WTC11 (cell line): Measurements from ENCODE around the gene ATG4C. TPM values are rescaled to one million over a fixed set of nuclear protein-coding genes. Genes with fewer than 3 reads are reported as not detected.

Source experiments
- ATAC-seq: fragments of 200-7000 bp; cut with Tn5 transposase; 2 replicates; pipeline ENCODE4 v1.10.0; 2021; ENCODE audit warnings: mild to moderate bottlenecking, moderate library complexity
- CTCF ChIA-PET: fragments of 300-600 bp; sonication (Branson Sonifier 250); formaldehyde crosslinking; loops from one replicate; lab custom pipeline; 2021; ENCODE audit warnings: antibody characterized with exemption; lab: Charles Lee
- POLR2A ChIA-PET: fragments of 350-600 bp; sonication (Branson Sonifier 250); formaldehyde crosslinking; loops from one replicate; lab custom pipeline; 2021; ENCODE audit warnings: antibody characterized with exemption; lab: Charles Lee
- DNase-seq: peaks from one replicate; pipeline ENCODE4 v3.0.0; 2021; ENCODE audit warnings: low spot score
- H3K27ac Mint-ChIP-seq: 2 replicates; pipeline ENCODE4 v1.8.0; 2021; ENCODE audit warnings: mixed read lengths
- H3K27me3 Mint-ChIP-seq: 2 replicates; pipeline ENCODE4 v1.8.0; 2021; ENCODE audit warnings: low read depth, mild to moderate bottlenecking, moderate library complexity, mixed read lengths
- H3K36me3 Mint-ChIP-seq: 2 replicates; pipeline ENCODE4 v1.8.0; 2021; ENCODE audit warnings: mixed read lengths
- H3K4me1 Mint-ChIP-seq: 2 replicates; pipeline ENCODE4 v1.8.0; 2022; ENCODE audit warnings: mixed read lengths
- H3K4me3 Mint-ChIP-seq: 2 replicates; pipeline ENCODE4 v1.8.0; 2021; ENCODE audit warnings: mild to moderate bottlenecking, moderate library complexity, mixed read lengths
- H3K9me3 Mint-ChIP-seq: 2 replicates; pipeline ENCODE4 v1.8.0; 2021; ENCODE audit warnings: mixed read lengths
- ATF1 ChIP-seq: sonication (generic); formaldehyde crosslinking; IDR thresholded peaks from 2 replicates; pipeline ENCODE4 v1.8.1; 2023; ENCODE audit warnings: mild to moderate bottlenecking, moderate library complexity, missing genetic modification reagents
- NFATC4 ChIP-seq: fragments of 250-450 bp; sonication (Bioruptor Pico); IDR thresholded peaks from 2 replicates; pipeline ENCODE4 v1.9.0; 2021; ENCODE audit warnings: mild to moderate bottlenecking
- NFE2L1 ChIP-seq: sonication (generic); formaldehyde crosslinking; IDR thresholded peaks from 2 replicates; pipeline ENCODE4 v1.8.1; 2023; ENCODE audit warnings: missing genetic modification reagents
- NFYB ChIP-seq: sonication (generic); formaldehyde crosslinking; conservative IDR thresholded peaks from 2 replicates; pipeline ENCODE4 v1.8.0; 2022; ENCODE audit warnings: low read depth, missing genetic modification reagents
- total RNA-seq: library from RNA; stranded (reverse); gene quantifications from 3 replicates; pipeline ENCODE4 v1.2.3, GENCODE V29; 2021
- TF ChIP-seq, protein P1 (sequence below): sonication (generic); formaldehyde crosslinking; IDR thresholded peaks from 2 replicates; pipeline ENCODE4 v1.8.0; 2022; ENCODE audit warnings: missing genetic modification reagents
- TF ChIP-seq, protein P2 (sequence below): sonication (generic); formaldehyde crosslinking; IDR thresholded peaks from 2 replicates; pipeline ENCODE4 v1.8.0; 2023; ENCODE audit warnings: missing genetic modification reagents
- TF ChIP-seq, protein P3 (sequence below): fragments of 200-600 bp; IDR thresholded peaks from 2 replicates; pipeline ENCODE4 v1.8.0; 2022; ENCODE audit warnings: antibody characterized with exemption
- TF ChIP-seq, protein P4 (sequence below): sonication (generic); formaldehyde crosslinking; conservative IDR thresholded peaks from 2 replicates; pipeline ENCODE4 v1.8.1; 2023; ENCODE audit warnings: mild to moderate bottlenecking, low read depth, missing genetic modification reagents, moderate library complexity
- TF ChIP-seq, protein P5 (sequence below): sonication (generic); formaldehyde crosslinking; IDR thresholded peaks from 2 replicates; pipeline ENCODE4 v1.8.0; 2022; ENCODE audit warnings: mild to moderate bottlenecking, missing genetic modification reagents

ATG4C gene
- total RNA-seq, 1 experiment from 2014 or later: 16.6 TPM

DNA sequence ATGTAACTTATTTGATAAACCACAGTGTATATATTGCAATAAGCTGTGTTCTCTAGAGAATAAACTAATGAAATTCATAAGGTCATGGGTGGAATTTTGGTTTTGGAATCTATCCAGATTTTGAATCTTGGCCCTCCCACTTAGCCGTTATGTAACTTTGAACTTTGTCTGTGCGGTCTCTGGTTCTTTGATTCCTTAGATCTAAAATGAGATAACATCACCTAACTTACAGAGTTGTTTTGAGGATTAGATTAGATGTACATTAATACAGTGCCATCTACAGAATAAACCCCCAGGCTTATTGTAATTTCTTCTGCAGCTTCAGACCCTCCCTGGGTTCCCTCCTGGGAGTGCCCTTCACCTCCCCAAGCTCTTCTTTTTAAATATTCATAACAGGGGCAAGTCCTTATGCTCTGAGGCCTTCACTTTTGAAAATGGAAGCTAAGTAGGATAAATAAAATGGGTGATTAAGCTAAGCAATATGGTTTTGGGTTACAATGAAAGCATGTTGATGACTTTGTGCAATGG is 124.3 kb downstream of the ATG4C start (continued):
- TF ChIP-seq, protein P1, sequence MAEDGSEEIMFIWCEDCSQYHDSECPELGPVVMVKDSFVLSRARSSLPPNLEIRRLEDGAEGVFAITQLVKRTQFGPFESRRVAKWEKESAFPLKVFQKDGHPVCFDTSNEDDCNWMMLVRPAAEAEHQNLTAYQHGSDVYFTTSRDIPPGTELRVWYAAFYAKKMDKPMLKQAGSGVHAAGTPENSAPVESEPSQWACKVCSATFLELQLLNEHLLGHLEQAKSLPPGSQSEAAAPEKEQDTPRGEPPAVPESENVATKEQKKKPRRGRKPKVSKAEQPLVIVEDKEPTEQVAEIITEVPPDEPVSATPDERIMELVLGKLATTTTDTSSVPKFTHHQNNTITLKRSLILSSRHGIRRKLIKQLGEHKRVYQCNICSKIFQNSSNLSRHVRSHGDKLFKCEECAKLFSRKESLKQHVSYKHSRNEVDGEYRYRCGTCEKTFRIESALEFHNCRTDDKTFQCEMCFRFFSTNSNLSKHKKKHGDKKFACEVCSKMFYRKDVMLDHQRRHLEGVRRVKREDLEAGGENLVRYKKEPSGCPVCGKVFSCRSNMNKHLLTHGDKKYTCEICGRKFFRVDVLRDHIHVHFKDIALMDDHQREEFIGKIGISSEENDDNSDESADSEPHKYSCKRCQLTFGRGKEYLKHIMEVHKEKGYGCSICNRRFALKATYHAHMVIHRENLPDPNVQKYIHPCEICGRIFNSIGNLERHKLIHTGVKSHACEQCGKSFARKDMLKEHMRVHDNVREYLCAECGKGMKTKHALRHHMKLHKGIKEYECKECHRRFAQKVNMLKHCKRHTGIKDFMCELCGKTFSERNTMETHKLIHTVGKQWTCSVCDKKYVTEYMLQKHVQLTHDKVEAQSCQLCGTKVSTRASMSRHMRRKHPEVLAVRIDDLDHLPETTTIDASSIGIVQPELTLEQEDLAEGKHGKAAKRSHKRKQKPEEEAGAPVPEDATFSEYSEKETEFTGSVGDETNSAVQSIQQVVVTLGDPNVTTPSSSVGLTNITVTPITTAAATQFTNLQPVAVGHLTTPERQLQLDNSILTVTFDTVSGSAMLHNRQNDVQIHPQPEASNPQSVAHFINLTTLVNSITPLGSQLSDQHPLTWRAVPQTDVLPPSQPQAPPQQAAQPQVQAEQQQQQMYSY: no peak
- TF ChIP-seq NFYB (CRISPR knock-in tag) (no peak), NFE2L1 (no peak), NFATC4 (CRISPR knock-in tag) (no peak)
- TF ChIP-seq, protein P2, sequence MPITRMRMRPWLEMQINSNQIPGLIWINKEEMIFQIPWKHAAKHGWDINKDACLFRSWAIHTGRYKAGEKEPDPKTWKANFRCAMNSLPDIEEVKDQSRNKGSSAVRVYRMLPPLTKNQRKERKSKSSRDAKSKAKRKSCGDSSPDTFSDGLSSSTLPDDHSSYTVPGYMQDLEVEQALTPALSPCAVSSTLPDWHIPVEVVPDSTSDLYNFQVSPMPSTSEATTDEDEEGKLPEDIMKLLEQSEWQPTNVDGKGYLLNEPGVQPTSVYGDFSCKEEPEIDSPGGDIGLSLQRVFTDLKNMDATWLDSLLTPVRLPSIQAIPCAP (CRISPR knock-in tag): no peak

DNA sequence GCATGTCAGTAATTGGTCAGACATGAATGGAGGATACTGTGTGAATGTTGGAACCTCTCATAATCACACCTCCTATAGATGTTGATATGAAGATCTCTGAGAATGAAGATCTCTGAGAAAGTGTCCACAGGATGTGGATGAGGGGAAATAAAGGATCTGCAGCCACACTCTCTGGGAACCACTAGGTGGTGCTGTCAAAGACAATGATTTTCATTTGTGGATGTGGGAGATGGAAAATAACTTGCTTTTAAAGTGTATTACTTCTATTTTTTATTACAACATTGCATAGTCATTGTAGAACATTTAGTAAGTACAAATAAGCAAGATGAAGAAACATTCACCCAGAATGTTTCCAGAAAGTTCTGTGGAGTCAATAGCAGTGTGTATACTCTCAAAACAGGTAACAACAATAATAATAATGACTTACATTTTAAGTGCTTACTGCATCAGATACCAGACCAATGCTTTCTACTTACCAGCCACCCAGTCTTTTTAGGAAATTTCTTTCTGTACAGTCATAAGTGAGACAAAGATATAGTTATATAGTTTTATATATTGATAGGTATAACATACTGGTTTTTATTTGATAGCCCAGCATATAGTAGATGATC is 128.2 kb downstream of the ATG4C start:
- H3K27me3 Mint-ChIP-seq: peaks cover 4% of the 10 kb centered on the region; the same call in 1 of the 2 replicates
- CTCF ChIA-PET: no interaction called here
- POLR2A ChIA-PET: no interaction called here
- no peak overlapping the region for H3K27ac Mint-ChIP-seq
- H3K4me3 Mint-ChIP-seq: no peak overlapping the region
- TF ChIP-seq, protein P3, sequence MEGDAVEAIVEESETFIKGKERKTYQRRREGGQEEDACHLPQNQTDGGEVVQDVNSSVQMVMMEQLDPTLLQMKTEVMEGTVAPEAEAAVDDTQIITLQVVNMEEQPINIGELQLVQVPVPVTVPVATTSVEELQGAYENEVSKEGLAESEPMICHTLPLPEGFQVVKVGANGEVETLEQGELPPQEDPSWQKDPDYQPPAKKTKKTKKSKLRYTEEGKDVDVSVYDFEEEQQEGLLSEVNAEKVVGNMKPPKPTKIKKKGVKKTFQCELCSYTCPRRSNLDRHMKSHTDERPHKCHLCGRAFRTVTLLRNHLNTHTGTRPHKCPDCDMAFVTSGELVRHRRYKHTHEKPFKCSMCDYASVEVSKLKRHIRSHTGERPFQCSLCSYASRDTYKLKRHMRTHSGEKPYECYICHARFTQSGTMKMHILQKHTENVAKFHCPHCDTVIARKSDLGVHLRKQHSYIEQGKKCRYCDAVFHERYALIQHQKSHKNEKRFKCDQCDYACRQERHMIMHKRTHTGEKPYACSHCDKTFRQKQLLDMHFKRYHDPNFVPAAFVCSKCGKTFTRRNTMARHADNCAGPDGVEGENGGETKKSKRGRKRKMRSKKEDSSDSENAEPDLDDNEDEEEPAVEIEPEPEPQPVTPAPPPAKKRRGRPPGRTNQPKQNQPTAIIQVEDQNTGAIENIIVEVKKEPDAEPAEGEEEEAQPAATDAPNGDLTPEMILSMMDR: peak; percentile 52
- TF ChIP-seq ATF1 (CRISPR knock-in tag): no peak
- TF ChIP-seq, protein P4, sequence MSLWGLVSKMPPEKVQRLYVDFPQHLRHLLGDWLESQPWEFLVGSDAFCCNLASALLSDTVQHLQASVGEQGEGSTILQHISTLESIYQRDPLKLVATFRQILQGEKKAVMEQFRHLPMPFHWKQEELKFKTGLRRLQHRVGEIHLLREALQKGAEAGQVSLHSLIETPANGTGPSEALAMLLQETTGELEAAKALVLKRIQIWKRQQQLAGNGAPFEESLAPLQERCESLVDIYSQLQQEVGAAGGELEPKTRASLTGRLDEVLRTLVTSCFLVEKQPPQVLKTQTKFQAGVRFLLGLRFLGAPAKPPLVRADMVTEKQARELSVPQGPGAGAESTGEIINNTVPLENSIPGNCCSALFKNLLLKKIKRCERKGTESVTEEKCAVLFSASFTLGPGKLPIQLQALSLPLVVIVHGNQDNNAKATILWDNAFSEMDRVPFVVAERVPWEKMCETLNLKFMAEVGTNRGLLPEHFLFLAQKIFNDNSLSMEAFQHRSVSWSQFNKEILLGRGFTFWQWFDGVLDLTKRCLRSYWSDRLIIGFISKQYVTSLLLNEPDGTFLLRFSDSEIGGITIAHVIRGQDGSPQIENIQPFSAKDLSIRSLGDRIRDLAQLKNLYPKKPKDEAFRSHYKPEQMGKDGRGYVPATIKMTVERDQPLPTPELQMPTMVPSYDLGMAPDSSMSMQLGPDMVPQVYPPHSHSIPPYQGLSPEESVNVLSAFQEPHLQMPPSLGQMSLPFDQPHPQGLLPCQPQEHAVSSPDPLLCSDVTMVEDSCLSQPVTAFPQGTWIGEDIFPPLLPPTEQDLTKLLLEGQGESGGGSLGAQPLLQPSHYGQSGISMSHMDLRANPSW: no peak
- TF ChIP-seq, protein P5, sequence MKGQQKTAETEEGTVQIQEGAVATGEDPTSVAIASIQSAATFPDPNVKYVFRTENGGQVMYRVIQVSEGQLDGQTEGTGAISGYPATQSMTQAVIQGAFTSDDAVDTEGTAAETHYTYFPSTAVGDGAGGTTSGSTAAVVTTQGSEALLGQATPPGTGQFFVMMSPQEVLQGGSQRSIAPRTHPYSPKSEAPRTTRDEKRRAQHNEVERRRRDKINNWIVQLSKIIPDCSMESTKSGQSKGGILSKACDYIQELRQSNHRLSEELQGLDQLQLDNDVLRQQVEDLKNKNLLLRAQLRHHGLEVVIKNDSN (CRISPR knock-in tag): no peak
- DNase-seq (no peak), ATAC-seq (no peak)
- peaks cover 5% of the 10 kb centered on the region for H3K9me3 Mint-ChIP-seq
- no peaks in the 10 kb centered on the region for H3K36me3 Mint-ChIP-seq
- no peaks in the 10 kb centered on the region for H3K4me1 Mint-ChIP-seq

Other genes with a start within 250 kb of the ATG4C start
- not detected in 3 replicates for gene ANGPTL3, start 186.6 kb upstream of the ATG4C start, total RNA-seq
- gene DOCK7, start 95.7 kb upstream of the ATG4C start, total RNA-seq: 34.2 to 34.7 TPM (median 34.7 TPM) in 3 replicates